H1 (cell line): ENCODE results near the gene SPON2. TPM values are rescaled to one million over a fixed set of nuclear protein-coding genes. Genes with fewer than 3 reads are reported as not detected.

Source experiments
- GABPA ChIP-seq: IDR thresholded peaks from 2 replicates; pipeline ENCODE4 v1.6.1; 2011; ENCODE audit warnings: mild to moderate bottlenecking, low read length, moderate library complexity, borderline replicate concordance; ENCODE audit not compliant: insufficient read depth
- SP2 ChIP-seq: IDR thresholded peaks from 2 replicates; pipeline ENCODE4 v1.6.1; 2012; ENCODE audit warnings: mild to moderate bottlenecking, low read length, inconsistent platforms
- polyA plus RNA-seq, 7 experiments: library from polyadenylated mRNA; depleted of rRNA in 3 of 7; stranded (reverse) in 5 of 7; unstranded in 2 of 7; fragments of >200 nt in 5 of 7; fragments of 200-250 nt in 2 of 7; gene quantifications; 1 replicate in 5 of 7; 2 replicates in 1 of 7; 4 replicates in 1 of 7; pipeline versions ENCODE4 v1.2.1 to v1.2.3, GENCODE V29; 2011 to 2013; ENCODE audit warnings: missing spikeins in 2 of 7, mixed read lengths in 2 of 7
- total RNA-seq: library from RNA; stranded (reverse); fragmentation: NEBNext Ultra II Directional; extraction: Animal tissue kit (Norgen Biotek cat#: 25700); gene quantifications from 2 replicates; pipeline ENCODE4 v1.2.1, GENCODE V29; 2021

The SPON2 gene
- total and polyA plus RNA-seq, 2 of the 8 experiments (the other 6 are each of a cell fraction or from before 2014, with no cell fraction given) = 2.8 to 3.2 TPM

DNA sequence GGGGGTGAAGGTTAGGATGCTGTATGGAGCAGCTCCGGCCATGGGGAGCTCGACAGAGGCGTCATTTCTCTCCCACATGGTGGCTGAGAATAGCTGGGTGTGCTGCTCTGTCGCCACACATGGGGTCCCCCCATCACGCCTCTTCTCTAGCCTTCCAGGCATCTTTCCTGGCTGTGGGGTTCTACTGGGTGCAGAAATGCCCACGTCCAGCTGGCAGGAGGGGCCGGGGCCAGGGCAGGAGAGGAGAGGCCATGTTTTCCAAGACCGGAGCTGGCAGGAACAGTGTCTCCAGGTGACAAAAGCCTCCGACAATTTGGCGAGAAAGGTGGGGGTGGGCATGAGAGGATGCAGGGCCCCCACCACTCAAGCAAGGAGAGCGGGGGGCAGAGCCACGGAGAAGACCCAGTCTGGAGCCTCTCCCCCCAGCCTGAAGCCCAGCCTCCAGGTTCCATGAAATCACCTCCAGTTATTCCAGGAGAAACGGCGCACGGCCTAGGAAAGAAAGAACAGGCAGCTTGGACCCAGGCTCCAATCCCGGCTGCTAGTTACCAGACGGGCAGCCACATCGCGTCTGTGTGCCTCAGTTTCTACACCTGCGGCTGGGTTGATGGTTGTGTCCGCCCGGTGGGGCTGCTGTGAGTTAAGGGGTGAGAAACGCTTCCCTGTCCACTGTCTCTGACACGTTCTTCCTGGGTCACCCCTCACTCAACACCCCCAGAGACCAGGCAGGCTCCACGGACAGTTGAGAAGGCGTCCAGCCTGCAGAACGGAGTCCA, 27.4 kb upstream of the SPON2 start (continued):
- TF ChIP-seq GABPA (no peak), SP2 (no peak)
